NOMO-1 treated with DMSO at 0.1 percent for 48 hours (cell line): ENCODE results near the gene CNTNAP2.

Experiments used
- DNase-seq: peaks from one replicate; lab custom pipeline; 2025; ENCODE audit not compliant: unreplicated experiment; lab: John Stamatoyannopoulos, UW

The CNTNAP2 gene

DNA sequence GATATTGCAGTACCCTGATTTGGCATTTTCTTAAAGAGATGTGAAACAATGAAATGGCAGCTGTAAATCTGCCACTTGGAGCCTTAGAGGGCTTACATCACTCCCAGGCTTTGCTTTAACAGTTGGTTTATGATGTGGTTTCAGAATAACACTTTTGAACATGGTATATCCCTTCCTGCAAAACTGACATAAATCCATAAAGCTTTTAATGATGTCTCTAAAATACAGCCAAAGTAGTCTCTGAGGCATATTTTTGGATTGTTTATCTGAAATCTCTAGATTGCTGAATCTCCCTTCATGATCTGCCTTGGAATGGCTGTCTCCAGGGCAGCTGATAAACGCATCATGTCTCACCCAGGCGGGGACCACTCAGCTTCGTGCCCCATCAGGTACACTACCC, 2096.1 kb downstream of the CNTNAP2 start:
- DNase-seq, result peak; percentile 10

DNA sequence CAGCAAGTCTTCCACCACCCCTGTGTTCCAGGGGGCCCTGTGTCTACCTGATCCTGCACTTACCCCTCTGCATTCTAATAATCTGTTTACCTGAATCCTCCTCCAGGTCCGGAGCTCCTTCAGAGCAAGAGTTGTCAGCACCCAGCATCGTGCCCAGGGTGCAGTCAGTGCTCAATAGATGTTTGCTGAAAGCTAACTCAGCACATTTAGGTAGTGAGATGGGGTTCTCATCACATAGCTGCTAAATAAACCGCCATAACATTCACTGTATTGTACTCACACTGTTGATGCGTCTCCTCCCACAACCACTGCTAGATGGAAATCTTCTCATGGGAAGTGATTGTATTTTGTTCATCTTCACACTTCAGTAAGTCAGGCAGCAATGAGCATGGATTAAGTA, 2097.5 kb downstream of the CNTNAP2 start:
- no peak for DNase-seq

DNA sequence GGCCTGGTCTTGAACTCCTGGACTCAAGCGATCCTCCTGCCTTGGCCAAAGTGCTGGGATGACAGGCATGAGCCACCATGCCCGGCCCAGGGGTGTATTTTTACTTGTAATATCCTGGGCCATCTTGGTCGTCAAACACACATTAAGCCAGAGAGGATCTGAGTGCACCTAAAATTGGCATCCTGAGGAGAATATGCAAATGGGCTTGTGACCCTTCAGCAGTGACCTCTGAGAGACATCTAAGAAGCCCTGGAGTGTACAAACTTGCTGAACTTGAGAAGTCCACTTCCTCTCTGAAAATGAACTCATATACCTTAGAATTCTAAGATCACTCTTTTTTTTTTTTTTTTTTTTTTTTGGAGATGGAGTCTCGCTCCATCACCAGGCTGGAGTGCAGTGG, 2102.0 kb downstream of the CNTNAP2 start:
- DNase-seq, result no peak

DNA sequence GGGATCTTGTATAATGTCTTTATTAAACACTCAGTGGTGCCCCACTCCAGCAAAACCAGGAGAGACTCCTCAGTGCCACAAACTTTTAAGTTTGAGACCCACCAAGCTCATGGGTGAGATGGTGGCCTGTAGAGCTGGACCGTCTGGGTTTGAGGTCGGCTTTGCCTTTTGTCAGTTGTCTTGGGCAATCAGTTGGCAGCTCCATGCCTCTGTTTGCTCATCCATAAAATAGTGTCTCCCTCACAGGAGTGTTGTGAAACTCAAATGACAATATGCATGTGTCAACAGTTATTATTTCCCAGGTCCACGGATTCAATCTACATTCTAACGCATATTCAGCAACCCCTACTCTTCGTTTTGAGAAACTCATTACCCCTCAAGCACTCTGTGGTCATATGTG, 2106.1 kb downstream of the CNTNAP2 start:
- no peak for DNase-seq

DNA sequence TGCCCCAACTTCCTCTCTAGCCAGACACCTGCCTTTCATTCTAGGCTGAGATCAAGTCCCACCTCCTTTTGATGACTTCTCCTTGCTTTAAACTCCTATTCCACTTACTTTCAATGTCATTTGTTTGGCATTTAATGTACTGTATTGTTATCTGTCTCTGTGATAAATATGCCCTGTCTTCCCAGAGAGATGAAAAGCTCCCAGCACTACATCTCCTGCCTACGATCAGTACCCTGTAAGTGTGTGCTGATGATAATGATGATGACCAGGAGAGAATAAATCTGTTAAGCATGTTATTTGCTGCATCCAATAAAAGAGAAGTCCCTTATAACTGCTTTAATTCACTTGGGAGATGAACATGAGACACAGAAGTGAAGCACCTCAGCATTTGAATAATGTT, 2106.6 kb downstream of the CNTNAP2 start:
- no peak for DNase-seq

DNA sequence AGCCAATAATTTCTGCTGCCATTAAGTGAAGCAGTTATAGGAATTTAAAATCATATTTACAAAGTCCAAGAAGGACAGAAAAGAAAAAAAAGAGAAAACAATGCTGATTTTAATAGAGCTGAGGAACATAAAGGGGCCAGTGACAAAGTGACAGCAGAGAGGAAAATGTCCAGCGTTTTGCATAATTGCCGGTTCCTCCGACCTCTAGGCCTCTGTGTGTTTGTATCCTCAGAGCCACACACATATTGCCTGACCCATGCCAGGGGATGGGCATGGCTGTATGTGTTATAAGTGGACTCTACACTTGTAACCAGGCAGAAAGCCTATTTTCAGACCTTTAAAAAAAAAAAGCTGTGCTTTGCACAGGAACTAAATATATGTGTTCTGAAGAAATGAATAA, 2107.1 kb downstream of the CNTNAP2 start:
- no peak for DNase-seq

DNA sequence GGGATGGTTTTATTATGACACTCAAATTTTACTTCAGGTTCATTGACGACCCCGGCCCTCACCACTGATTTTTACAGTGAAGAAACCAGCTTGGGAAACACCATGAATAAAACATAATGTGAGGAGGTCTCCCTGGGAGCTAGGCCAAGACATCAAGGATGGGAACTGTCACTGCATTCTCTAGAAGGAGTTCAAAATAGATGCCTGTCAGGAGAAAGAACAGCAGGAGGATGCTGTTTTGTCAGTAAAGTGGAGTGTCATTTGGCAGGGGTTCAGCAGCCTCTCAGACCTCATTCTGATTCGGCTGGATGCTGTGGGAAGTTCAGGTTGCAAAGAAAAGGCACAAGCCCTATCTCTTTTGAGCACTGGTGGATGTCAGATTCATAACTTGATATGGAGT, 2113.7 kb downstream of the CNTNAP2 start:
- no peak for DNase-seq

DNA sequence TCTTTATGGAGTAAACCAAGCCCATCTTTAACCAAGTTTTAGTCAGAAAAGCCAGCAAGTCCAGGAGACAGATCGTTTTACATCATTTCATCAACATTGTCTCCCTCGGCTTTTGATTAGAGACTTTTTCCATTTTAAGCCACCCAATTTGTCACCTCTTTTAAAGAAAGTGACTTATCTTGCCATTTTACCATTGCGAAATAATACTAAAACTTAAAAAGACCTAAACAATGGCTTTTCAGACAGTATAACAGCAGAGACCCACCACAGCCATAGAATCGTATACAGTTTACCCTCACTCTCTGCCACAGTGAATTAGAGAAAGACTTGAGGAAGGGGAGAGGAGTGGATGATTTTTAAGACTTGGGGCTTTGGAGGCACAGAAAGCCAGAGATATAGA, 2114.3 kb downstream of the CNTNAP2 start:
- no peak for DNase-seq

DNA sequence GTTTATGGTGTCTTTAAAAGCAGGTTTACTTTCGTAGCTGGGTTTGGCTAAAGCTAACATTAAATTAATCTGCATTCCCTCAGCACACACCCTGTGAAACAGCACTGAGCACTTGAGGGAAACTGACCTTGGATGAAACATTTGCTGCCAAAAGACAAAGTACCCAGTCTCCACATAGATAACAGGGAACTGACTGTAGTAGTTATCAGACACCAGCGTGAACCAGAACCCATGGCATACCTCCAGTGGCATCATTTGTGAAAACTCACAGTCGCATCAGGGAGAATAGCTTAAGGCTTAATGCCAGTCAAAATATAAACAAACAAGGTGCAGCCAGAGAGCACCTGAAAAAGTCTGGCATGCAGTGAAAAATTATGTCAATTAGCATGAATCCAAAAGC, 2116.2 kb downstream of the CNTNAP2 start:
- DNase-seq, result no peak

DNA sequence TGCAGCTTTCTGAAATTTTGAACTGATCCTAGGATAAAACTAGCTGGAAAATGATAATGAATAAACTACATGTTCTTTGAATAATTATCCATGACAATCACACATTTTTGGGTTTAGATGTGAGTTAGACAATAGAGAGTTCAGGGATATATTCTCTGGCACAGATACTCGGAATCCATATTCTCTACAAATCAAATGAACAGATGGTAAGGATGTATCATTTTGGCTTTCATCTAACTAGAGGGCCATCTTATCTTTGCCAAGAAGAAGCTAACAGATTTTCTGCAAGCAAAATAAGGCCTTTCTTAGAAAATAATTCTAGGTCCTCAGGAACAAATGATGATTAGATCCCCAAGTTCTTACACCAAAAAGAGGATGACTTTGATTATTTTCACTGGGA, 2118.1 kb downstream of the CNTNAP2 start:
- no peak for DNase-seq

DNA sequence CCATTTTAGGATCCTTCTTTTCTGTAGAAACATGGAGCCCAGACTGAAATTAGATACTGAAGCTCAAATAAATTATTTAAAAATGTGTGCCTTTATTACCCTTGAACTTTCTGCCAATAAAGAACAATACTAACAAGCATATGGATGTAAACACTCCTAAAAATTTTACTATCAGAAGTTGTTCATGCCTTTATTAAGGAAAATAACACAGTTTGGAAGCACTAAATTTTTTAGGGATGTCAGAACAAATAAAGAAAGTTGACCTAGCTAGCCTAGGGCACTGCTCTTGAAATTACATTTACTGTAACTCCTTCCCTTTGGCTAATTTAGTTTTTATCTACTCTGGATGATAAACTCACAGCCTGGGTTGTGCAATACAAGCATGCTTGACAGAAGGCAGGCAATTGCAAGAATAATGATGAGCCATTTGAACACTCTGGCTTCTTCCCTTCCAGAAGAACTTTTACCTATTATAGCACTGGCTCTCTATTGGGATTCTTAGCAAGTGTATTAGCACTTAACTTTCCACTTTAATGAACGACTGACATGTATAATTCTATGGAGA, 2122.2 kb downstream of the CNTNAP2 start:
- DNase-seq, result peak; percentile 1

DNA sequence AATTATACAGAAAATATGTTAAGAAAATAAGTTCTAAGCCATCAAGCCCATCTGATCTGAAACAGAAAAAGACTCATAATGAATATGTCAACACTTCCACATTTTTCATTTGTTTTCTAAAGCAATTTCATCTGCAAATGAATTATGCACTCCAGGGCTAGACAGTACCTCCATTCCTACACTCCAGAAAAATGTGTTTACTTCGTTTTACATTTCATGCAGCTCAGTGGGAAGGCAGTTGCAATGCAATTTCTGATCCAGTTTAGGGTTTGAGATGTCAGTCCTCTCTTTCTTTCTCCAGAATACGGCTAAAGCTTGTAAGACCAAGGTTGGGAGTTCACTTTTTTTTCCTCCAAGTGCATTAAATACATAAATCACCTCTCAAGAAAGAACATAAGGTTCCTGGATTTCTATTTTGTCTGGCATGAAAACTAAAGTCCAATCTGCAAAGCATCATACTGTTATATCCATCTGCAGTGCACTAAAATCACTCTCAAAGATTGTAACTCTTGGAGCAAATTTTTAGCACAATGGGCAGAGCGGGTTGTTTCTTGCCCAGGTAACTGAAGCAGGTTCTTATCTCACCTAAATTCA, 2125.2 kb downstream of the CNTNAP2 start:
- no peak for DNase-seq

DNA sequence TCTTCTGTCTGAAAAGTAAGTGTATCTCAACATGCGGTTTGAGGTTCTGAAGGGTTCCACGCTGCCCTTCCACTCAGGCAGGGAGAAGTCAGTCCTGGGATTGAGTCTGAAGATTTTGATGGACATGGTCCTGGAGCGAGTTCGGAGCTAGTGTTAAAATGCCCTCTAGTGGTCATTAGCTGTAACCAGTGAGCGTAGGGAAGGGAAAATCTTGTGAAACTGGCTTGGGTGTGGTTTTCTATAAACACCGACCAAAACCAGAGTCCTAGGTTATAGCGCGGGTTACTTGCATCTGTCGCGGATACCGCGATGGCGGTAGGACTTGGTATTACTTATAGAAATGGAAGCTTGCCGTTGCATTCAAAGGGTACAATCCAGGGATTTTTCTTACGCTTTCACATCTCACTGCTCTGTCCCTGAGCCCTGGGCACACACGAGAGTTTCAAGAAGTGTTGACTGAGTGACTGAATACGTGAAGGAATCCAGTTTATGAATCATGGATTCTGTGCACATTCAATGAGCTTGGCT, 2125.8 kb downstream of the CNTNAP2 start:
- peak; percentile 52 for DNase-seq

DNA sequence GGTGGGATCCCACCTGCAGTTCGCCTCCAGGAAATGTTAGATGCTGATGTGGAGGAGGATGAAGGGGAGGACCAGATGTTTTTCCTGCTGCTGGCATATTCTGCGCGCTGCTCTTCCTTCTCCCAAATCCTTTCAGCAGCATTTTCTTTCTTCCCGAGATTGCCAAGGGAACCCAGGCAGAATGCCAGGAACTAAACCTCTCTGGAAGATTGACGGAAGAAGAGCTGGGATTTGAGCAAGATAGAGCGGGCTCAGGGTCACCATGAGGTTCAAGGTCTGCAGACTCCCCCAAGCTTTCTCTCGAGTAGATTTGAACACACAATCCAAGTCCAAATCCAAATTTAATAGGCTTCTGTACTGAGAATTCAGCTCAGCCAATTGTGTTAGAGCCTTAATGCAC, 2128.8 kb downstream of the CNTNAP2 start:
- DNase-seq, result no peak

DNA sequence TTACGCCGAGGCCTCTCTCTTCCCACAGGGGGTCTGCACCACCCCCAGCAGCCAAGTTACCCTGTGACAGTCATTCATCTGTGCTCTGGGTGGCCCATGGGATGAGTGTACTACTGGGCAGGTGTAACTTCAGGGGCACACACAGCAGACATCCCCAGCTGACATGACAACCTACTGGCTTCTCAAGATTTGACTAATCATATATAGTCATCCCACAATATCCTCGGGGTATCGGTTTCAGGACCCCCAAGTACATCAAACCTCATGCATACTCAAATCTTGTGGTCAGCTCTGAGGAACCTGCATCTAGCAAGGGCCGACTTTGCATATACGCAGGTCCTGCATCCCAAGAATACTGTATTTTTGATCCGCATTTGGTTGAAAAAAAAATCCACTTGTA, 2137.0 kb downstream of the CNTNAP2 start:
- DNase-seq, result no peak

DNA sequence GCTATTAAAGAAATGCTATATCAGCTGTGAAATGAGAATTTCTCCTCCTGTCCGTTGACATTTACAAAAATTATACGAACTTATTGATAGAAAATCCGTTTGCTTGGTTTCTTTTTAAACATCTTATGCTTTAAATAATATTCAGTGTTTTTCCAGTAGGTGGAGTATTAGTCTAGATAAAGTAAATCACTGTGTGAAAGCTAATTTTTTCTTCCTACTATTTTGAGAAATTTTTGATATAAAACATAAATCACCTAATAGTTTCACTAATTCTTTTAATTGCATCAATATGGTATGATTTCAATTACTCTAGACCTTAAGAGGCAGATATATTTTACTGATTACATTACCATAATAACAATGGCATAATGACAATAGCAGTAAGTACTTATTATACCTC, 2138.7 kb downstream of the CNTNAP2 start:
- DNase-seq, result no peak

DNA sequence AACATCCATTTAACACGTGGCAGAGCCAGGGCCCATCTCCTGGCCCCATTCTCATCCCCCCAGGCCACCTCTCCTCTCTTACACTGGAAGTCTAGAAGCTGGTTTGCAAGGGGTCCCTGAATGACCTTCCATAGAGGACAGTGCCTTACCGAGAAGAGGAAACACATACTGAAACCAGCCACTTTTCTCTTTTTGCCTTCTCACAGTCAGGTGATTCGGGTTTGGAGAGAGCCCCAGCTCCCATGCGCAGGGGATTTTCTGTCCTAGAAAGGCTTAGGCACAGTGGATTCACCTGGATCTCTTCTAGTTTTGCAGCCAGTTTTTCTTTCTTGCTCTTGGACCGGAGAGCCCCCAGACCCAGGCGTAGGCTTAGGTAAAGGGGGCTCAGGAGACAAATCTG, 2139.8 kb downstream of the CNTNAP2 start:
- DNase-seq, result no peak

DNA sequence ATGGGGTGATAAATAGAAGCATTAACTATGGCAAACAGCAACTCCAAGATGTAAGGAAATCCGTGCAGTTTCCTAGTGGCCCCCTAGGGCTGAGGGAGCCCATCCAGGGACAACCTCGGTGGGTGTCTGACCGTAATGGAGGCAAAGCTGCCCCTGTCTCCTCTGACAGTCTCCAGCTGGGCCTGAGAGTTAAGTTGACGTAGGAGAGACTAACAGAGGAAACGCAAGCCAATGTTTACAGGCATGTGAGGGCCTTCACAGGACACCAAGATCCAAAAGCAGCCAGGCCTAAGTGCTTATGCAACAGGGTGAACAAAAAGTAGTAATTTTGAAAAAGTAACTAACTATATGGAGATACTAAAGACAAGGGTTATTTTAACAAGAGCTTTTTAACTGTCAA, 2144.0 kb downstream of the CNTNAP2 start:
- DNase-seq, result no peak

DNA sequence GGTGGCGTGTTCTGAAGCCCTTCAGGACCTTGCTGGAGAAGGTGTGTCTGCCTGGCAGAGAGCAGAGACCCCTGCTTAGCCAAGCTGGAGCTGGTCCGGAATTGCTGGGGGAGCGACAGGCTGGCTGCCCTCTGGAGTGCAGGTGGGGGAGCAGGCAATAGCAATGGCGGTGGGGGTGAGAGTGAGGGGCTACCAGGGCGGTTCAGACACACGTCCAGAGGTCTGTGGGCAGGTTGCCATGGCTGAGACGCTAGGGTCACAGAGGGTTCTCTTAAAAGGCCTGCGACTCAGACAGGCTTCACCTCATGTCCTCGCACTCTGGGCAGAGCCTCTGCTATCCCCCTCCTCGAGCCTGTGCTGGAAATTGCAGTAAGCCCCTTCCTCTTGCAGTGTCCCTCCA, 2144.9 kb downstream of the CNTNAP2 start:
- DNase-seq, result no peak

DNA sequence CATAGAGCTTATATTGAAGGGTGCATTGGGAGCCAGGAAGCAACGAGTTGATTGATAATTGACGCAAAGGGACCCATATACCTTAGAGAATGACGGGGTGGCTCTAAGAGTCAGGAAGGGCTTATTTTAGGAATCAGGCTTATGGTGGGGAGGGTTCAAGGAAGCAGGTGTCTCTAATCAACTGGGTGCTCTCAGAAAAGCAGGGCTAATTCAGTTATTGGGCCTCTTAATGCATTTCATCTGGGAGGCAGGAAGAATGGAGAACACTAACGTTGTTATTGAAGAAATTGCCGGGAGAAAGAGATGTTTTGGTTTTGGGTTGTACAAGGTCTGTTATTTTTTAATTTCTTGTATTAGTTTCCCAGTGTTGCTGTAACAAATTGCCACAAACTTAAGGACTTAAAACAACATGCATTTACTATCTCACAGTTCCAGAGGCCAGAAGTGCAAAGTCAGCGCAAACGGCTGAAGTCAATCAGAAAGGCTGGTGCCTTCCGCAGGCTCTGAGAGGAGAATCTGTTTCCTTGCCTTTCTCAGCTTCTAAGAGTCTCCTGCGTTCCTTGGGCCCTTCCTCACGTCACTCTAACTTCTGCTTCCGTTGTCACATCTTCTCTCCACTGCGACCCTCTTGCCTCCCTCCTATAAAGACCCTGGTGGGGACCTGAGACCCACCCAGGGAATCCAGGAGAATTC, 2145.5 kb downstream of the CNTNAP2 start:
- DNase-seq, result no peak

DNA sequence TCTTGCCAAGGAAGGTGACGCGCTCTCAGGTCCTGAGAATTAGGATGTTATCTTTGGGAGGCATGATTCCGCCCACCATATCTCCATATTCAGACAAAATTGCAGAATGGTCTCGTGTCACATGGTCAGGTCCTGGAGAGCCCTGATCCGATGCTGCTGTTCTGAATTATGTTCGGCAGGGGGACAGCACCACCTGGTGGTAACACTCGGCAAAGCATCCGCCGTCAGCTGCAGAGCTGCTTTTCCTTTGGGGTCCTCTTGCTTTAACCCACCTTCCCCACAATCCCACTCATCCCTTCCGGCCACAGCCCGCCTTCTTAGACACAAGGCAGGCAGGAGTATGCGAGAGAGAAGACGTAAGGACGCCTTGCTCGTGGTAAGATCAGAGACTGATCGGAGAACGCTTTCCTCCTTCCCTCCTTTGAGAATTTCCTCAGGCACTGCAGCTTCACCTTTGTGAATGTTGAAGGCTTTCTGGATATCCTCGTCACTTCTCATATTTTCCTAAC, 2146.2 kb downstream of the CNTNAP2 start:
- peak; percentile 7 for DNase-seq

DNA sequence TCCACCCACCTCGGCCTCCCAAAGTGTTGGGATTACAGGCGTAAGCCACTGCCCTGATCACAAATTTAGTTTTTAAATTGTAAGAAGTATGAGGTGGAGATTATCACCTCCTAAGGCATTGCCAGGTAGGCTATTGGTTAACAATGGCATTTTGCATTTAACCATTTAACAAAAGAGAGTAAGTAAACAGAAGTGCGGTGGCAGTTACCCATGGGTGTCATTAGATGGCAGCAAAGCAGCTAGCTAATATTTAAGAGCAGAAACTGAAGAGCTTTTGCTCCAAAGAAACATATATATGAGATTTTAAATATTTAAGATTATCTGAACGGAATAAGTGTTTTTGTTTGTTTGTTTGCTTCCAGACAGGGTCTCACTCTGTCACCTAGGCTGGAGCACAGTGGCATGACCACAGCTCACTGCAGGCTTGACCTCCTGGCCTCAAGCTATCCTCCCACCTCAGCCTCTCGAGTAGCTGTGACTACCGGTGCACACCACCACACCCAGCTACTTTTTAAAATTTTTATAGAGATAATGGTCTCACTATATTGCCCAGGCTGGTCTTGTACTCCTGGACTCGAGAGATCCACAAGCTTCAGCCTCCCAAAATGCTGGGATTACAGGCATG, 2148.4 kb downstream of the CNTNAP2 start:
- DNase-seq, result peak; percentile 22
